ENCODE data around the gene ADAM8.

Gene ADAM8

GRCh38 chr10:133248334-133248715 lies 28.3 kb downstream of the ADAM8 start:
- Histone ChIP-seq H3K36me3 (ENCODE audit: control insufficient read depth, insufficient read depth, low read length) (no peaks in the 10 kb centered on the region), H3K27ac (ENCODE audit: low read depth, low read length, severe bottlenecking) (no peak overlapping the region), H3K4me3 (ENCODE audit: extremely low read depth, insufficient read depth, low read length, poor library complexity, severe bottlenecking) (no peak overlapping the region), H3K9me3 (ENCODE audit: control insufficient read depth, low read length) (no peaks in the 10 kb centered on the region), H3K4me1 (ENCODE audit: control insufficient read depth, insufficient read depth, low read length, poor library complexity, severe bottlenecking) (peaks cover 9% of the 10 kb centered on the region)
- WGBS, 2 experiments (ENCODE audit: insufficient coverage in 2 of 2) = 96 to 99% methylated on average over 11 to 12 of the region's 12 CpGs

- Histone ChIP-seq H3K27ac (ENCODE audit: low read depth, low read length, severe bottlenecking) (no peak overlapping the region), H3K4me1 (ENCODE audit: control insufficient read depth, insufficient read depth, low read length, poor library complexity, severe bottlenecking) (peaks cover 9% of the 10 kb centered on the region), H3K36me3 (ENCODE audit: control insufficient read depth, insufficient read depth, low read length) (no peaks in the 10 kb centered on the region), H3K4me3 (ENCODE audit: extremely low read depth, insufficient read depth, low read length, poor library complexity, severe bottlenecking) (no peak overlapping the region), H3K9me3 (ENCODE audit: control insufficient read depth, low read length) (no peaks in the 10 kb centered on the region)
- WGBS, 2 experiments (ENCODE audit: insufficient coverage in 2 of 2) = 85 to 89% methylated on average over 31 to 33 of the region's 36 CpGs
These were observed 28.9 kb downstream of the ADAM8 start for GRCh38 chr10:133247681-133248333.

GRCh38 chr10:133246236-133246626 lies 30.4 kb downstream of the ADAM8 start:
- peaks cover 9% of the 10 kb centered on the region for H3K4me1 ChIP-seq (ENCODE audit: control insufficient read depth, insufficient read depth, low read length, poor library complexity, severe bottlenecking)

DNA sequence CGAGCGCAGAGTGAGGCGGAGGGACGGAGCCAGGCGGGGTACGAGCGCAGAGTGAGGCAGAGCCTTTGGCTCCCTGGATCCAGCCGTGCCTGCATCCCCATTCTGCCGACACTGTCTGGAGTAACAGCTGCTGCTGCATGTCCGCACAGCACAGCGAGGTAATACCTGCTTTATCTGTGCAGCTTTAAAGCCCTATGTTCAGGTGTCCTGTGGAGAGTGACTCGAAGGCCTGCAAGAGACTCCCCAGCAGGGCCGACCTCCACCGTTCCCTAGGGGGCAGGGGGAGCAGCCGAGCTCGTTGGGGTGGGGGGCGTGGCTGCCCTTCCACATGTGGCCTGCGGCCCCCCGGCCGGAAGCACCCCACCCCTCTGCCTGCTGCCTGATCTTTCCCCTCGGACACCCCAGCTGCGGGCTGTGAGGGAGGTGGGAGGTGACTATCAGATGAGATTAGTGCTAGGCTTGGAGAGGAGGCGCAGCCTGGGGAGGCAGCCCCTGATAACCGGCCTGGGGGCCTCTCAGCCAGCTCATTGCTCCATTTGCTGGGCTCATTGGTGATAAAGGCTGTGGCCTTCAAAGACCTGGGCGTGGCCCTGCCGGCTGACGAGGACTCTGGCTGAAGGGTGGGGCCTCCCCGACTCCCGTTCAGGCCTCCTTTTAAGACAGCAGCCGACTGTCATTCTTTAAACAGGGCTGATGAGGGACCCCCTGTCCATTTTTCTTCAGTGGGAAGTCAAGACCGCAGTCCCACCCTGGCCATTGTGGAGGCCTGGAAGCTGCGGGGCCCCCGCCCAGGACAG lies 31.0 kb downstream of the ADAM8 start:
- no peaks in the 10 kb centered on the region for H3K36me3 ChIP-seq (ENCODE audit: control insufficient read depth, insufficient read depth, low read length)
- WGBS, 2 experiments (ENCODE audit: insufficient coverage in 2 of 2) = 74 to 76% methylated on average over 20 to 25 of the region's 33 CpGs
- no peaks in the 10 kb centered on the region for H3K9me3 ChIP-seq (ENCODE audit: control insufficient read depth, low read length)
- H3K27ac ChIP-seq (ENCODE audit: low read depth, low read length, severe bottlenecking) = no peak overlapping the region
- no peak overlapping the region for H3K4me3 ChIP-seq (ENCODE audit: extremely low read depth, insufficient read depth, low read length, poor library complexity, severe bottlenecking)
- H3K4me1 ChIP-seq (ENCODE audit: control insufficient read depth, insufficient read depth, low read length, poor library complexity, severe bottlenecking) = peaks cover 9% of the 10 kb centered on the region

More at GRCh38 chr10:133246236-133246626, 30.4 kb downstream of the ADAM8 start:
- Histone ChIP-seq H3K9me3 (ENCODE audit: control insufficient read depth, low read length) (no peaks in the 10 kb centered on the region), H3K4me3 (ENCODE audit: extremely low read depth, insufficient read depth, low read length, poor library complexity, severe bottlenecking) (no peak overlapping the region), H3K36me3 (ENCODE audit: control insufficient read depth, insufficient read depth, low read length) (no peaks in the 10 kb centered on the region), H3K27ac (ENCODE audit: low read depth, low read length, severe bottlenecking) (no peak overlapping the region)
- 82 to 87% methylated on average over 6 to 12 of the region's 12 CpGs for WGBS, 2 experiments (ENCODE audit: insufficient coverage in 2 of 2)

GRCh38 chr10:133243593-133243992 lies 33.1 kb downstream of the ADAM8 start:
- 91 to 93% methylated on average over 12 to 14 of the region's 14 CpGs for WGBS, 2 experiments (ENCODE audit: insufficient coverage in 2 of 2)
- peaks cover 9% of the 10 kb centered on the region for H3K4me1 ChIP-seq (ENCODE audit: control insufficient read depth, insufficient read depth, low read length, poor library complexity, severe bottlenecking)
- no peak overlapping the region for H3K27ac ChIP-seq (ENCODE audit: low read depth, low read length, severe bottlenecking)
- H3K4me3 ChIP-seq (ENCODE audit: extremely low read depth, insufficient read depth, low read length, poor library complexity, severe bottlenecking) = no peak overlapping the region
- H3K9me3 ChIP-seq (ENCODE audit: control insufficient read depth, low read length) = no peaks in the 10 kb centered on the region
- no peaks in the 10 kb centered on the region for H3K36me3 ChIP-seq (ENCODE audit: control insufficient read depth, insufficient read depth, low read length)

DNA sequence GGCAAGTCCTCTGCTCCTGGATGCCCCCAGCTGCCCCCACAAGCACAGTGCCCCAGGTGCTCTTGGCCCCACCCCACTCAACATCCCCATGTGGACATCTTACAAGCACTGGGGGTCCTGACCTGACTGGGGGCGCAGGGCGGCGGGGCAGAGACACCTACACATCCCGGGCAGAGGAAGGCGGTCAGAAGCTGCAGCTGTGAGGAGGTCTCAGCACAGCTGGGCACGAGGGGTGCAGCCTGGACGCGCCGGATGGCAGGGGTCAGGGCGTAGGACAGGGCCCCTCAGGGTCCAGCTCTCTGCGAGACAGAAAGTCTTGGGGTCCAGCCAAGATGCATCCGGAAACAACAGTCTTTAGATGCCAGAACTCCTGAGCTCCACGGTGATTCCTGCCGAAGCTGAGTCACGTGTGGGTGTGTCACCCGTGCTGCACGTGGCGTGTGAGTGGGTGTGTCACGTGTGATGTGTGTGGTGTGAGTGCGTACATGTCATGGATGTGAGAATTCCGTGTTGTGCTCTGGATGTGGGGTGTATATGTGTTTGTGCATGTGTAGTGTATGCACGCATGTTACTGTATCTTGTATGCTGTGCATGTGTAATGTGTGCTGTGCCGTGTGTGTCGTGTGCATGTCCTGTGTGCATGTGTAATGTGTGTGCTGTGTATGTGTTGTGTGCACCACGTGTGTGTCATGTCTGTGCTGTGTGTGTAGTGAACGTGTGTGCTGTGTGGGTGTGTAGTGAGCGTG lies 33.9 kb downstream of the ADAM8 start:
- Histone ChIP-seq H3K4me3 (ENCODE audit: extremely low read depth, insufficient read depth, low read length, poor library complexity, severe bottlenecking) (no peak overlapping the region), H3K27ac (ENCODE audit: low read depth, low read length, severe bottlenecking) (no peak overlapping the region), H3K9me3 (ENCODE audit: control insufficient read depth, low read length) (no peaks in the 10 kb centered on the region), H3K36me3 (ENCODE audit: control insufficient read depth, insufficient read depth, low read length) (no peaks in the 10 kb centered on the region), H3K4me1 (ENCODE audit: control insufficient read depth, insufficient read depth, low read length, poor library complexity, severe bottlenecking) (peaks cover 12% of the 10 kb centered on the region)
- 92 to 93% methylated on average over 26 to 27 of the region's 27 CpGs for WGBS, 2 experiments (ENCODE audit: insufficient coverage in 2 of 2)

- WGBS, 2 experiments (ENCODE audit: insufficient coverage in 2 of 2) = 94% methylated on average over 24 to 25 of the region's 25 CpGs
- Histone ChIP-seq H3K4me3 (ENCODE audit: extremely low read depth, insufficient read depth, low read length, poor library complexity, severe bottlenecking) (no peak overlapping the region), H3K4me1 (ENCODE audit: control insufficient read depth, insufficient read depth, low read length, poor library complexity, severe bottlenecking) (peaks cover 18% of the 10 kb centered on the region), H3K27ac (ENCODE audit: low read depth, low read length, severe bottlenecking) (no peak overlapping the region), H3K9me3 (ENCODE audit: control insufficient read depth, low read length) (no peaks in the 10 kb centered on the region), H3K36me3 (ENCODE audit: control insufficient read depth, insufficient read depth, low read length) (no peaks in the 10 kb centered on the region)
These were observed 35.0 kb downstream of the ADAM8 start for GRCh38 chr10:133241501-133242205.

GRCh38 chr10:133239990-133240389 lies 36.7 kb downstream of the ADAM8 start:
- no peaks in the 10 kb centered on the region for H3K9me3 ChIP-seq (ENCODE audit: control insufficient read depth, low read length)
- peaks cover 15% of the 10 kb centered on the region for H3K4me1 ChIP-seq (ENCODE audit: control insufficient read depth, insufficient read depth, low read length, poor library complexity, severe bottlenecking)
- H3K27ac ChIP-seq (ENCODE audit: low read depth, low read length, severe bottlenecking) = no peak overlapping the region
- H3K36me3 ChIP-seq (ENCODE audit: control insufficient read depth, insufficient read depth, low read length) = no peaks in the 10 kb centered on the region
- H3K4me3 ChIP-seq (ENCODE audit: extremely low read depth, insufficient read depth, low read length, poor library complexity, severe bottlenecking) = no peak overlapping the region
- 89 to 95% methylated on average over 6 to 12 of the region's 15 CpGs for WGBS, 2 experiments (ENCODE audit: insufficient coverage in 2 of 2)

DNA sequence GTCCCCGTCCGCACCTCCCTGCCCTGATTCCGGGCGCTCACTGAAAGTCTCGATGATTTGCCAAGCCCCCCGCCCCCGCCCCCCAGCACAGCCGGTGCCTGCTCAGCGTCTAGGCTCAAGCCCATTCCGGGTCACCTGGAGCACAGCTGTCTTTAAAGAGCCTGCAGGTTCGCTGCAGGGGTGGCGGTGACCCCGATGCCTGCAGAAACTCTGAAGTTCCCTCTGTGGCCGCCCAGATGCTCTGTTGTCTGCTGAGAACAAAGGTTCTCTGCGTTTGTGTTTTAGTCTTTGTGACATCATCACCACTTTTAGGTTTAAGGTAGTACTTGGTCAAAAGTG lies 38.2 kb downstream of the ADAM8 start:
- Histone ChIP-seq H3K4me3 (ENCODE audit: extremely low read depth, insufficient read depth, low read length, poor library complexity, severe bottlenecking) (peak overlapping the region; percentile 16), H3K27ac (ENCODE audit: low read depth, low read length, severe bottlenecking) (no peak overlapping the region), H3K9me3 (ENCODE audit: control insufficient read depth, low read length) (no peaks in the 10 kb centered on the region), H3K4me1 (ENCODE audit: control insufficient read depth, insufficient read depth, low read length, poor library complexity, severe bottlenecking) (peaks cover 15% of the 10 kb centered on the region), H3K36me3 (ENCODE audit: control insufficient read depth, insufficient read depth, low read length) (no peaks in the 10 kb centered on the region)
- WGBS, 2 experiments (ENCODE audit: insufficient coverage in 2 of 2) = 4 to 7% methylated on average over 10 to 14 of the region's 15 CpGs

GRCh38 chr10:133237588-133238465 lies 38.8 kb downstream of the ADAM8 start, which contains the start of gene VENTX:
Gene VENTX, plus strand, starts transcription at chr10:133237855. Its CDS starts 60 bp downstream, at chr10:133237915.
- H3K4me1 ChIP-seq (ENCODE audit: control insufficient read depth, insufficient read depth, low read length, poor library complexity, severe bottlenecking) = peaks cover 15% of the 10 kb centered on the region
- H3K9me3 ChIP-seq (ENCODE audit: control insufficient read depth, low read length) = no peaks in the 10 kb centered on the region
- H3K4me3 ChIP-seq (ENCODE audit: extremely low read depth, insufficient read depth, low read length, poor library complexity, severe bottlenecking) = peak within 1 kb of the TSS; percentile 28
- WGBS, 2 experiments (ENCODE audit: insufficient coverage in 2 of 2) = 0 to 1% methylated on average over 41 to 48 of the region's 60 CpGs
- no peaks in the 10 kb centered on the region for H3K36me3 ChIP-seq (ENCODE audit: control insufficient read depth, insufficient read depth, low read length)
- H3K27ac ChIP-seq (ENCODE audit: low read depth, low read length, severe bottlenecking) = no peak within 1 kb of the TSS
